Activated naive CD4-positive, alpha-beta T cell treated with Interleukin-2 at 50 U/mL for 16 hours (primary cell): Measurements from ENCODE around the gene GADD45B.
"Not testable (repeated sequence)": the region's sequence is repeated elsewhere in the genome, so short reads cannot be mapped to it uniquely, and the experiment has no call there.

ENCODE experiments used
- DNase-seq: peaks from one replicate; pipeline ENCODE4 v3.0.0-alpha.2; 2020

GADD45B gene

GRCh38 chr19:2490659-2491058, 14.7 kb downstream of the GADD45B start:
- no peak for DNase-seq

GRCh38 chr19:2491130-2491801, 15.3 kb downstream of the GADD45B start:
- DNase-seq = no peak

- no peak for DNase-seq
Observed at GRCh38 chr19:2492870-2493269, 16.9 kb downstream of the GADD45B start.

- not testable (repeated sequence) for DNase-seq
Observed at GRCh38 chr19:2493448-2493847, 17.5 kb downstream of the GADD45B start.

- DNase-seq = peak; percentile 24
Observed at GRCh38 chr19:2494084-2494446, 18.1 kb downstream of the GADD45B start.

DNA sequence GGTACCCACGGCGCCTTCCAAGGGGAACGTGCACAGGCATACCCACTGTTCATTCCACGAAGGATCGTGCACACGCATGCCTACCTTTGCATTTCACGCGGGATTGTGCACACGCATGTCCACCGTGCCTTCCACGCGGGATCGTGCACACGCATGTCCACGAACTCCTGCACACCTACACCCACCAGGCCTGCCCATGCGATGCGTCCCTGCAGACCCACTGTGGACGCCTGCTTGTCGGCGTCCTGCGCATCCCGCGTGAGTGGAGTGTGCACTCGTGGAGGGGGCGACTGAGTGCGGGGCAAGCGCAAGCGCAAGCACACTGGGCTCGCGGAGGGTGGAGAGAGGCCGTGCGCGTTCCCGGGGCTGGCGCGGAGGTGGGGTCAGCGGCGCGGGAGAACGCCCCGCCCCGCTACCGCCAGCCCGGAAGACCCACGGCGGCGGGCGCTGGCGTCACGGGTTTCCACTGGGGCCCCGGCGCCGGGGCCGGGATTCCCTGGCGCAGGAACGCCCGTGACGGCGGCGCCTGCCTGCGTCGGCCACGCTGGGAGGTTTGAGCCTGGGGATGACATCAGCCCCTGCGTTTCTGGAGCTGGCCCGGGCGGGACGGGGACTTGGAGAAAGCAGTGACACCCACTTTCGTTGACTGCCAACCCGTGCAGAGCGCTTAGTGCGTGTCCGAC, 18.7 kb downstream of the GADD45B start:
- DNase-seq = peak; percentile 55

- peak; percentile 16 for DNase-seq
Observed at GRCh38 chr19:2495130-2495641, 19.3 kb downstream of the GADD45B start.

DNA sequence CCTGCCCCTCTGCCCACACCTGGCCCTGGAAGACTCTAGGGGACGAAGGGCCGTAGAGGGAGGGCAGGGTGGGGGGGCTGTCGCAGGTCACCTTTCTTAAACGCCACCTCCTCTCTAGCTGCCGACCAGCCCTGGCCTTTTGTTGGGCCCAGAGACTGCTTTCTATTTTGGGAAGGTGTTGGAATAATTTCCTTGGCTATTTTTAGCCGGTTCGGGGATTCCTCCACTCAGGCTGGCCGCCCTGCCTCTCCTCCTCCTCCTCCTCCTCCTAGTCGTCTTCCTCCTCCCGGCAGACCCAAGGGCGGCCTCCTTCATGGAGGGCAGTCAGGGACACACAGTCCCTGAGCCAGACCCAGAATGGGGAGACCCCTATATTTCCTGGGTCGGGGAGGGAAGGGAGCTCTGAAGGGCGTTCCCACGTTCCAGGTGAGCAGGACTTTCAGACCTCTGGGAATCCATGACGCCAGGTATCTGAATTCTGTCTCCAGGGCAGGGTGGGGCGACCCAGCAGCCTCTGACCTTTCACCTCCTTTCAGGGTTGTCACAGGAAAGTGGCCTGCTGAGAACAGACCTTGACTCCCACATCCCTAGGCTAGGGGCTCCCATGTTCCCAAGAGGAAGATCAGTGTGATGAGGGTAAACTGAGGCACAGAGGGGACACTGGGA, 19.9 kb downstream of the GADD45B start:
- DNase-seq = no peak

GRCh38 chr19:2497186-2497585, 21.3 kb downstream of the GADD45B start:
- DNase-seq = no peak

DNA sequence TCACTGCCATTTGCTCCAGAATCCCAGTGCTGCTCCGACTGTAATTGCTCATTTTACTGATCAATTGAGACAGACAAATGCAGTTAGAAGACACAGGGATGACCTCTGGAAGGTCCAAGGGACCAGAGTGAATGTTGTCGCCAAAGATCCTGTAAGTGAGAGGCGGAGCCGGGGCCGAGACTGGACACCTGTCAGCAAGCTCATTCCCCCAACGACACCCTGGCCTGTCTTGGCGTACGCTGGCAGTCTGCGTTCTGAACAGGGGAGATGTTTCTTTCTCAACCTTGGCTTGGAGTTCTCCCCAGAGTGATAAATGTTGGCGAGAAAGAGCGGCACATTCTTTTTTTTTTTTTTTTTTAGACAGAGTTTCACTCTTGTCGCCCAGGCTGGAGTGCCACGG, 24.2 kb downstream of the GADD45B start:
- DNase-seq = no peak

- no peak for DNase-seq
Observed at GRCh38 chr19:2500841-2501261, 24.9 kb downstream of the GADD45B start.

DNA sequence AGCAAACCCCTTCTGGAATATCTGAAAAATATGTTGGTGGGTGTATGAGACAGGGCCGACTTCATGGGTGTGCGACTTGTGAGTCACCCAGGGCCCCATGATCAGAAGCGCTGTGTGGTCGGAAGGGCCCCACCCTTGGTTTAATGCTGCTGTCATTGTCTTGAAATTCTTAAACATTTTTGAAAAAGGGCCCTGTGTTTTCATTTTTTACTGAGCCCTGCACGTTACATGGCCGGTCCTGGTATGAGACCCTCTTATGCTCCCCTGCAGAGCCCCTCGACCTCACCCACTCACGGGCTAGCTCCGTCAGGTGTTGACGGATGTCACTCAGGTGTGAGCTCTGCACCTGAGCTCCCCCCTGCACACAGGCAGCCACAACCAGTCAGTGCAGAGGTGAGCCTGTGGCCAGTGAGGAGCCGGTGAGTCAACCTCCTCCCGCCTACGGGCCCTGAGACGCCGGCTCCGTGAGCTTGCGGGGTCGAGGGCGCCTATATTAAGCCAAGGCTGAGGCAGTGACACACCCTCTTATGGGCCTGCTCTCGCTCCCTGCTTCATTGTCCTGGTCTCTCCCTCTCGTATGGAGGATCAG, 27.7 kb downstream of the GADD45B start:
- peak; percentile 78 for DNase-seq

DNA sequence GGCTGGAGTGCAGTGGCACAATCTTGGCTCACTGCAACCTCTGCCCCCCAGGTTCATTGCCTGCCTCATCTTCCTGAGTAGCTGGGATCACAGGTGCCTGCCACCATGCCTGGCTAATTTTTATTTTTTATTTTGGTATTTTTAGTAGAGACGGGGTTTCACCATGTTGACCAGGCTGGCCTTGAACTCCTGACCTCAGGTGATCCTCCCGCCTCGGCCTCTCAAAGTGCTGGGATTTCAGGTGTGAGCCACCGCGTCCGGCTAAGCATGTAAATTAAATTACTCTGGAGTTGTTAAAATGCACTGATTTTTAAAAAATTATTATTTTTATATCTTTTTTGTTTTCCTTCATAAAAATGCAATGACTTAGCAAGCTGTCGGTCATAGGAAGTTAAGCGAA, 30.7 kb downstream of the GADD45B start:
- not testable (repeated sequence) for DNase-seq

GRCh38 chr19:2507109-2507508, 31.2 kb downstream of the GADD45B start:
- no peak for DNase-seq

DNA sequence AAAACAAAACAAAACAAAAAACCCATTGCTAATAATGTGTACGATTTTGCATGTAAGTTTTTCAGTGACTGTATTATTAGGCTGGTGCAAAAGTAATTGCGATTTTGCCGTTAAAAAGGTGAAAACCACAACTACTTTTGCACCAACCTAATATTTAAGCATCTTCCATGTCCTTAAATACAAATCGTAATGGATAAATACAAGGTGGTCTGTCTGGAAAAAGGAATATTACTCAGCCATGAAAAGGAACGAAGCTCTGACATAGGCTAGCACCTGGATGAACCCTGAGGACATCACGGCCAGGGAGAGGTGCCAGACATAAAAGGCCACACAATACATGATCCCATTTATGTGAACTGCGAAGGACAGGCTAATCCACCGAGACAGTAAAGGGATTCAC, 33.2 kb downstream of the GADD45B start:
- DNase-seq = no peak

DNA sequence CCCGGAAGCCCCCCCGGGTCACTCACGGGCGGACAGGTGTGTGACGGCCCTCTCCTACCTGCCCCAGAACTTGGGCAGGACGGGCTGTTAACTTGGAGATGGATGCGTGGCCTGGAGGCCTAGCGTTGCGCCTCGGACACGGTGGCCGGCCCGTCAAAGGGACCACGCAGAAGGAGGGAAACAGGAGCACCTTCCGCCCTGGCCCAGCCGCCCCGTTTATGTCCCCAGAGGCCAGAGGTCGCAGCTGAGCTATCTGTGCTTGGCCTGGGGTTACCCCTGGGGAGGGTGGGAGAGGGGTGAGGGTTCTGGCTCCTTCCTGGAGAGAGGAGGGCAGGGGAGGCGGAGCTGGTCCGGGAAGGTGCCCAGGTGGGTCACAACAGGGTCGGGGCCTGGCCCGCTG, 35.6 kb downstream of the GADD45B start:
- DNase-seq = no peak

- DNase-seq = no peak
Observed at GRCh38 chr19:2511991-2512390, 36.1 kb downstream of the GADD45B start.

DNA sequence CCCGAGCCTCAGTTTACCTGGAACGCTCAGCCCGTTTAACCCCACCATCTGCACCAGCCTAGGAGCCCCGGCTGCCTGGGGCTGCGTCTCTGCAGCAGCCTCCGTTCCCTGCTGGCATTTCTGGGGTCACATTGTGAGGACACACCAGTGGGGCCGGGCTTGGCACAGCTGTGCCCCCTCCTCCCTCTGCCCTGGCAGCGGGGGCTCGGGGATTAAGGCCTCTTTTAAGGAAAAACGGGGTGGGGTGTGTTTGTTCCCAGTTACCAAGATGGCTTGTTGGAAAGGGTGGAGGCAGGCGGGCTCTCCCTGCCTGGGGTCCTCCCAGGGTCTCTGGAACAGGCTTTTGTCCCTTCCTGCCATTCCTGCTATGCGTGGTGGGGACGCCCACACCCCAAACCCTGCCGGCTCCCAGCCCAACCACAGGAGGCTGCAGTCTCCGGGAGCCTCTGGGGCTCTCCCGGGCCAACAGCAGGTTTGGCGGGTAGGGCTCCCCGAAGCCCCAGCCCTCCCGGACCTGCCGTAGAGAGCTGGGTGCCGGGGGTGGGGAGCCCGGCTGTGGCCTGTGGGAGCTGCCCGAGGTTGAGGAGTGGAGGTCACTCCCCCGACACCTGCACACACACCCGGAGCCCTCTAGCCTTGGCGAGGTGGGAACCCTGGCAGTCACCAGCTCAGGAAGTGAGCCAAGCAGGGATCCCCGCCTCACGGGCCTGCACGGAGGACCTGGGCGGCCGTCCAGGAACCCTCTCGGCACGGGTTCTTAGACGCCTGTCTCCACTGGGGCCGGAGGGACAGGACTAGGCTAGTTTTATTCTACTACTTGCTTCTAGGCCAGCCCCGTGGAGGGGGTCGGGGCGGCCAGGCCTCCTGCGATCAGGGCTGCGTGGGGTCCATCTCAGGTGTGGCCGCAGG, 36.9 kb downstream of the GADD45B start:
- no peak for DNase-seq

DNA sequence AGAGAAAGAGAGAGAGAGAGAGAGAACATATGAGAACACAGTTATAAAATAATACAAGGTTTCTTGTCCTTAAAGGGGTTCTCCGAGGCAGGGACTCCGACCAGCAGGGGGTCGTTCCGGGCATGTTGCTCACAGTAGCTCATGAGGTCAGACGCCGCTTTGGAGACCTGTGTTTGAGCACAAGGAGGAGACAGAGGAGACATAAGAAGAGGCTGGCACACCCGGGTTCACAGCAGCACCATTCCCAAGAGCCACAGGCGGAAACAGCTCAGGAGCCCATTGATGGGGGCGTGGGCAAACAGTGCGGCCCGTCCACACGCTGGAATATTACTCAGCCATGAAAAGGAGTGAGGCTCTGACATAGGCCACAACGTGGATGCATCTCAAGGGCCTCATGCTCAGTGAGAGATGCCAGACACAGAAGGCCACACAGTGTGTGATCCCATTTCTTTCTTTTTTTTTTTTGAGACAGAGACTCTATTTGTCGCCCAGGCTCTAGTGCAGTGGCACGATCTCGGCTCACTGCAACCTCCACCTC, 39.1 kb downstream of the GADD45B start:
- no peak for DNase-seq

GRCh38 chr19:2516727-2517126, 40.8 kb downstream of the GADD45B start:
- no peak for DNase-seq

GRCh38 chr19:2517881-2518601, 42.1 kb downstream of the GADD45B start:
- no peak for DNase-seq
